ENCODE results near the gene VPS8.

The VPS8 gene

GRCh38 chr3:185084901-185085300, 272.9 kb downstream of the VPS8 start:
- no peak for DNase-seq (ENCODE audit: low read depth in 4 of 4, low spot score in 1 of 4)

DNA sequence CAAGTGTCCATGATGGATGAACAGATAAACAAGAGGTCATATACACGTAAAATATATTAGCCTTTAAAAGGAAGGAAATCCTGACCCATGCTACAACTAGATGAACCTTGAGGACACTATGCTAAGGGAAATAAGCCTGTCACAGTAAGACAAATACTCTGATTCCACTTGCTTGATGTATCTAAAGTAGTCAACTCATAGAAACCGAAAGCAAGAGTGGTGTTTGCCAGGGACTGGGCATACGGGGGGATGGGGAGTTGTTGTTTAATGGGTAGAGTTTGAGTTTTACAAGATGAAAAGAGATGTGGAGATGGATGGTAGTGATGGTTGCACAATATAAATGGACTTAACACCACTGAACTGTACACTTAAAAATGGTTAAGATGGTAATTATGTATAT, 275.5 kb downstream of the VPS8 start:
- DNase-seq (ENCODE audit: low read depth in 4 of 4, low spot score in 1 of 4), result no peak

GRCh38 chr3:185089343-185089742, 277.4 kb downstream of the VPS8 start:
- no peak for DNase-seq (ENCODE audit: low read depth in 4 of 4, low spot score in 1 of 4)

- DNase-seq (ENCODE audit: low read depth in 4 of 4, low spot score in 1 of 4), result no peak
Observed at GRCh38 chr3:185089751-185090150, 277.8 kb downstream of the VPS8 start.

- DNase-seq (ENCODE audit: low read depth in 4 of 4, low spot score in 1 of 4), result no peak
Observed at GRCh38 chr3:185090811-185091210, 278.8 kb downstream of the VPS8 start.

DNA sequence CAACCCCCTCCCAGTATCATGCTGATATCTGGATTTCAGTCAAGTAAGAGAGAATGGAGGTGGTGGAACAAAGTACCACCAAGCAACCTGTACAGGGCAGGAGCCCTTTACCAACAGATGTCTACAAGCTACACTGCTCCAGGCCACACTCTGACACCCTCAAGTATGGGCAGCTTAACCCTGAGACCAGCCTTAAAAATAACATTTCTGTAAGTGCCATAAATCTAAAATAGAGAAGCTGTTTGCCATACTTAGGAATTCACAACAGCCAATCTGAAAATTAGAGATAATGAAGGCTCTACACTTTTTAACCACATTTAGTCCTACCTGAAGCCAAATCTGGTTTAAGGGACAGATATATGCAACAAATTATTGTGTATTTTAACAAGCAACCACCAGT, 281.1 kb downstream of the VPS8 start:
- DNase-seq (ENCODE audit: low read depth in 4 of 4, low spot score in 1 of 4), result no peak

- DNase-seq (ENCODE audit: low read depth in 4 of 4, low spot score in 1 of 4), result no peak
Observed at GRCh38 chr3:185094697-185095096, 282.7 kb downstream of the VPS8 start.
